Stomach (tissue), 9 donors: ENCODE results near the gene TMEM225B. TPM values are rescaled to one million over a fixed set of nuclear protein-coding genes. Genes with fewer than 3 reads are reported as not detected.

Source experiments
- DNase-seq, 2 donors: peaks; one replicate each; pipeline versions ENCODE4 v3.0.0 to v3.0.0-alpha.2; 2013 to 2019
- H3K27ac ChIP-seq, 5 donors: fragments of 200-600 bp in 4 of 5; sonication (generic) in 4 of 5; one replicate each; pipeline ENCODE4 v1.5.1; 2013 to 2019; ENCODE audit warnings: mild to moderate bottlenecking in 1 of 5, moderate library complexity in 1 of 5
- H3K27me3 ChIP-seq, 3 donors: fragments of 200-600 bp; sonication (generic); one replicate each; pipeline ENCODE4 v1.5.1; 2017 to 2019; ENCODE audit warnings: mixed run types in 1 of 3
- H3K36me3 ChIP-seq, 4 donors: fragments of 200-600 bp; sonication (generic); 1 replicate in 3 of 4; 2 replicates in 1 of 4; pipeline ENCODE4 v1.5.1; 2016 to 2019
- H3K4me1 ChIP-seq, 4 donors: fragments of 200-600 bp; sonication (generic); one replicate each; pipeline ENCODE4 v1.5.1; 2016 to 2019
- H3K4me3 ChIP-seq, 4 donors: fragments of 200-600 bp; sonication (generic) in 3 of 4; one replicate each; pipeline ENCODE4 v1.5.1; 2016 to 2019; ENCODE audit warnings: mild to moderate bottlenecking in 1 of 4
- H3K9me3 ChIP-seq, 4 donors: fragments of 200-600 bp; sonication (generic); one replicate each; pipeline ENCODE4 v1.5.1; 2016 to 2019
- EP300 ChIP-seq: sonication (generic); formaldehyde crosslinking; IDR thresholded peaks from one replicate; pipeline ENCODE4 v1.6.1; 2017; ENCODE audit warnings: antibody characterized with exemption
- POLR2A ChIP-seq, 4 donors: fragments of 450-650 bp; IDR thresholded peaks; one replicate each; pipeline ENCODE4 v1.6.1; 2016; ENCODE audit warnings: antibody characterized with exemption in 4 of 4, control low read depth in 2 of 4, mild to moderate bottlenecking in 1 of 4, moderate library complexity in 1 of 4
- POLR2AphosphoS5 ChIP-seq, 3 donors: sonication (generic); formaldehyde crosslinking; IDR thresholded peaks; one replicate each; pipeline ENCODE4 v1.6.1; 2016; ENCODE audit warnings: antibody characterized with exemption in 3 of 3
- WGBS, 5 donors: extraction: QIAGEN DNeasy Blood & Tissue Kit in 3 of 5; methylation state at CpG; one replicate each; pipeline versions ENCODE4 v1.1.5 to v1.1.7; 2013 to 2018; 5-methylcytosine and 5-hydroxymethylcytosine counted together
- intact Hi-C: fragments of 100-400 bp; cut with DNase I; formaldehyde crosslinking; loops from one replicate; pipeline ENCODE4 v1.15.1; 2023; ENCODE audit warnings: low total_unique reads
- polyA plus RNA-seq, 3 donors: library from polyadenylated mRNA; stranded (reverse); fragments of 200-250 nt; gene quantifications; one replicate each; pipeline ENCODE4 v1.2.3, GENCODE V29; 2013
- total RNA-seq, 5 donors: library from RNA; depleted of rRNA; stranded (reverse); fragments of >200 nt; gene quantifications; one replicate each; pipeline versions ENCODE4 v1.1.0 to v1.2.3, GENCODE V29; 2014 to 2016
- TF ChIP-seq, protein P1 (sequence below), 7 experiments: fragments of 450-650 bp in 4 of 7; fragments of 200-600 bp in 3 of 7; sonication (generic) in 3 of 7; IDR thresholded peaks; one replicate each; pipeline ENCODE4 v1.5.1; 2016 to 2019; ENCODE audit warnings: antibody characterized with exemption in 7 of 7, control low read depth in 2 of 7, mild to moderate bottlenecking in 1 of 7
- donor health status: healthy with polysubstance abuse.
- donor health status: Bipolar disorder and iron deficiency.
- donor health status: healthy.

The TMEM225B gene
- total and polyA plus RNA-seq, 8 donors: 0.73 to 4.3 (median 0.98) TPM; not detected in 4

DNA sequence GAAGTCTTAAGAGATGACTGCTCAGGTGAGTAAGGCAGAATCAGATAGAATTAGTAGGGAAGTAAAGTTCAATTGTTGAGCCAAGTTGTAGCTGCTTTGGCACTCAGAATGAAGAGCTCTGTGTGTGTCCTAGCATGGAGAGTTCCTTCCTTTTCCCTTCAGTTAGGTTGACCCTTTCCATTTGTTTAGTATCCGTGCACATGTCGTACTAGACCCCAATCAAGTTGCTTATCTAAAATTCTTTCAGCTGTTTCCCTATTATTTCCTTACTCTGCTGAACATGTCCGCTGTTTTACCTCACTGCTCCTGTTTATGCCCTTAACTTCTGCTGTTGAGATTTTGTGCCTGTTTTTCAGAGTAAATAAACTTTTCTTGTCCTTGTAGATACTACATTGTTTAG, 26.3 kb upstream of the TMEM225B start:
- Histone ChIP-seq H3K9me3 (no peaks in the 10 kb centered on the region), H3K36me3 (peaks cover 25 to 79% (median 76%) of the 10 kb centered on the region in 4 donors), H3K4me3 (no peak overlapping the region), H3K27me3 (no peaks in the 10 kb centered on the region), H3K27ac (no peak overlapping the region), H3K4me1 (no peaks in the 10 kb centered on the region)
- no peak for DNase-seq
- intact Hi-C loops: no loop called here
- no peak for TF ChIP-seq POLR2A (IDR thresholded peaks at IDR 0.05)
- no peak for TF ChIP-seq EP300
- TF ChIP-seq, protein P1, sequence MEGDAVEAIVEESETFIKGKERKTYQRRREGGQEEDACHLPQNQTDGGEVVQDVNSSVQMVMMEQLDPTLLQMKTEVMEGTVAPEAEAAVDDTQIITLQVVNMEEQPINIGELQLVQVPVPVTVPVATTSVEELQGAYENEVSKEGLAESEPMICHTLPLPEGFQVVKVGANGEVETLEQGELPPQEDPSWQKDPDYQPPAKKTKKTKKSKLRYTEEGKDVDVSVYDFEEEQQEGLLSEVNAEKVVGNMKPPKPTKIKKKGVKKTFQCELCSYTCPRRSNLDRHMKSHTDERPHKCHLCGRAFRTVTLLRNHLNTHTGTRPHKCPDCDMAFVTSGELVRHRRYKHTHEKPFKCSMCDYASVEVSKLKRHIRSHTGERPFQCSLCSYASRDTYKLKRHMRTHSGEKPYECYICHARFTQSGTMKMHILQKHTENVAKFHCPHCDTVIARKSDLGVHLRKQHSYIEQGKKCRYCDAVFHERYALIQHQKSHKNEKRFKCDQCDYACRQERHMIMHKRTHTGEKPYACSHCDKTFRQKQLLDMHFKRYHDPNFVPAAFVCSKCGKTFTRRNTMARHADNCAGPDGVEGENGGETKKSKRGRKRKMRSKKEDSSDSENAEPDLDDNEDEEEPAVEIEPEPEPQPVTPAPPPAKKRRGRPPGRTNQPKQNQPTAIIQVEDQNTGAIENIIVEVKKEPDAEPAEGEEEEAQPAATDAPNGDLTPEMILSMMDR (IDR thresholded peaks at IDR 0.05): no peak
- 84 to 95% (median 86%) methylated on average over 3 of the region's 3 CpGs for WGBS, 5 donors

DNA sequence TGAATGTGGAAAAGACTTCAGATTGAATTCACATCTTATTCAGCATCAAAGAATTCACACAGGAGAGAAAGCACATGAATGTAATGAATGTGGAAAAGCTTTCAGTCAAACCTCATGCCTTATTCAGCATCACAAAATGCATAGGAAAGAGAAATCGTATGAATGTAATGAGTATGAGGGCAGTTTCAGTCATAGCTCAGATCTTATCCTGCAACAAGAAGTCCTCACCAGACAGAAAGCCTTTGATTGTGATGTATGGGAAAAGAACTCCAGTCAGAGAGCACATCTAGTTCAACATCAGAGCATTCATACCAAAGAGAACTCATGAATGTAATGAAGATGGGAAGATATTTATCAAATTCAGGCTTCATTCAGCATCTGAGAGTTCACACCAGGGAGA, 24.8 kb upstream of the TMEM225B start:
- 90 to 100% (median 97%) methylated on average over 1 of the region's 1 CpG for WGBS, 5 donors
- Histone ChIP-seq H3K27me3 (no peaks in the 10 kb centered on the region), H3K4me1 (no peaks in the 10 kb centered on the region), H3K27ac (no peak overlapping the region), H3K4me3 (no peak overlapping the region), H3K36me3 (peaks cover 24 to 67% (median 65%) of the 10 kb centered on the region in 4 donors), H3K9me3 (no peaks in the 10 kb centered on the region)
- TF ChIP-seq EP300: no peak
- TF ChIP-seq POLR2AphosphoS5 (IDR thresholded peaks at IDR 0.05): no peak
- TF ChIP-seq POLR2A (IDR thresholded peaks at IDR 0.05): no peak
- TF ChIP-seq, protein P1 (IDR thresholded peaks at IDR 0.05): no peak
- intact Hi-C loops: no loop called here
- no peak for DNase-seq

DNA sequence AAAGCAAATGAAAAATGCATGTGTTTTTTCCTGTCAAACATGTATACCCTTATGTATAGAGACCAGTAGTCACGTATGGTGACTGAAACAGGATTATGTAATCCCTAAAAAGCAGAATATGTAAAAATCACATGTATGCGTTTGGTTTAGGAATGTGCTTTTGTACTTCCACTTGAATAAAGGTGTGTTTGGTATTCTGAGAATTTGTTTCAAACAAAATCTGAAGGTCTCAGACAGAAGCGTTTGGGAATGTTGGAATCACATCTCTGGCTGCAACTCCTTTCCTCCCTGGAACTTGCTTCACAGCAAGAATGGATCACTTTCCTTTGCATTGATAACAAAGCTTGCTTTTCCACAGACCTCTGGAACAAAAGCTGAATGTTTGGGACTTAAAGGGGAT, 21.8 kb upstream of the TMEM225B start:
- intact Hi-C loops: no loop called here
- peaks cover 11 to 37% (median 35%) of the 10 kb centered on the region in 4 donors for H3K36me3 ChIP-seq
- no peak for DNase-seq
- no peaks in the 10 kb centered on the region for H3K9me3 ChIP-seq
- H3K27ac ChIP-seq: no peak overlapping the region
- H3K4me3 ChIP-seq: no peak overlapping the region
- TF ChIP-seq POLR2A (IDR thresholded peaks at IDR 0.05): no peak
- 66 to 79% (median 70%) methylated on average over 3 of the region's 3 CpGs for WGBS, 5 donors
- peaks cover 8 to 19% (median 15%) of the 10 kb centered on the region in 4 donors for H3K4me1 ChIP-seq
- peaks cover 0 to 10% (median 0%) of the 10 kb centered on the region in 3 donors for H3K27me3 ChIP-seq

DNA sequence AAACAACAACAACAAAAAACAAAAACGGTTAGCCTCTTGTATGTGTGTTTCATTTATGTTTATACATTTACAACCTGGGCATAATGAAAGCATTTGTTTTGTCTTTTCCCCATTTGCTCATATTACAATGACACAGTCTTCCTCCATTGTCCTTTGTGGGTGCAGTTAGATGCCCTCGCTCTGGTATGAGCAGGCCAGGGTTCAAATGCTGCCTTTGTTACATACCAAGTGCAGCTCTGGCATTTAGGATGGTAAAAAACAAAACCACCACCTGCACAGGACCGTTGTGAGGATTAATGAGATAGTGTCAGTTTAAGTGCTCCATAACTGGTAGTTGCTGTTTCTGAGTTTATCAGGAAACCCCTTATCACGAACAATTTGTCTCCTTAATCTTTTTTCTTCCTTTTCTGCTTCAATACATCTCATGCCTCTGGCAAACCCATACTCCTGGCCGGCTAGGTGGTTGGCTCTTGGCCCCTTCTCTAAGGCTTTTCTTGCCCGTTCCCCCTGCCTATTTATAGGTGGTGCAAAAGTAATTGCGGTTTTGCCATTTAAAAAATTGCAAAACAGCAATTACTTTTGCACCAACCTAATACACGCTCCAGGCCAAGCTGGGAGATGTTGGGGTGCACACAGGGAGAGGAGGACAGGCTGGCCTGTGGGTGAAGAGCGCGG, 18.6 kb upstream of the TMEM225B start:
- peaks cover 0 to 10% (median 0%) of the 10 kb centered on the region in 3 donors for H3K27me3 ChIP-seq
- intact Hi-C loops: no loop called here
- peak overlapping the region in 2 of 5 donors; percentile 48 to 74 for H3K27ac ChIP-seq
- H3K36me3 ChIP-seq: peaks cover 0 to 8% (median 3%) of the 10 kb centered on the region in 4 donors
- no peak for DNase-seq
- peaks cover 8 to 19% (median 15%) of the 10 kb centered on the region in 4 donors for H3K4me1 ChIP-seq
- H3K9me3 ChIP-seq: no peaks in the 10 kb centered on the region
- H3K4me3 ChIP-seq: peak overlapping the region; percentile 47 to 60 (median 58)
- 33 to 42% (median 35%) methylated on average over 10 of the region's 10 CpGs for WGBS, 5 donors
- TF ChIP-seq POLR2A (IDR thresholded peaks at IDR 0.05) (no peak), EP300 (no peak), POLR2AphosphoS5 (IDR thresholded peaks at IDR 0.05) (no peak)
- TF ChIP-seq, protein P1 (IDR thresholded peaks at IDR 0.05): no peak
